Measurements from ENCODE around the gene GNB3. TPM values are rescaled to one million over a fixed set of nuclear protein-coding genes. Genes with fewer than 3 reads are reported as not detected.

The GNB3 gene
- polyA plus RNA-seq, 2 of the 4 experiments (the other 2 are of a cell fraction), result 0.94 to 2.7 TPM

GRCh38 chr12:6840330-6840729 is 395 bp upstream of the GNB3 start (continued):
- TF ChIP-seq ATOH8 (CRISPR knock-in tag; IDR thresholded peaks at IDR 0.05; ENCODE audit: low read depth) (no peak), ZSCAN20 (CRISPR knock-in tag; IDR thresholded peaks at IDR 0.05) (no peak), HMGXB4 (CRISPR knock-in tag; IDR thresholded peaks at IDR 0.05; ENCODE audit: borderline replicate concordance) (no peak), CHD2 (IDR thresholded peaks at IDR 0.05; ENCODE audit: low read length, partially characterized antibody) (no peak), HOXB13 (CRISPR knock-in tag; IDR thresholded peaks at IDR 0.05; ENCODE audit: low read depth) (no peak), HES2 (IDR thresholded peaks at IDR 0.05) (no peak), EP300 (IDR thresholded peaks at IDR 0.05) (no peak)

GRCh38 chr12:6842075-6842474 is 1.4 kb downstream of the GNB3 start:
- no peaks in the 10 kb centered on the region for H3K9me3 ChIP-seq
- H3K27ac ChIP-seq, result no peak overlapping the region
- 95% methylated on average over 4 of the region's 4 CpGs for WGBS (ENCODE audit: missing lambda C conversion rate)
- ChIA-PET CTCF (interaction anchor here (0.6 to 29.8 kb wide), 6 partner anchors 10 to 190 kb away, joined by 3 to 306 read pairs (median 31); partner anchors contain the start of genes MLF2 and P3H3), POLR2A (interaction anchor here (2.0 kb wide), 1 partner anchor 10 kb away, joined by 9 read pairs; the partner anchor contains the start of genes CDCA3 and USP5)
- H3K4me2 ChIP-seq, result no peak overlapping the region
- ATAC-seq (no peak), FAIRE-seq (no peak), DNase-seq (ENCODE audit: low read depth in 1 of 2, low spot score in 1 of 2) (no peak)
- no peaks in the 10 kb centered on the region for H3K4me1 ChIP-seq
- no peak overlapping the region for H3K4me3 ChIP-seq
- TF ChIP-seq HES2 (IDR thresholded peaks at IDR 0.05), result no peak
- TF ChIP-seq POLR2AphosphoS2 (conservative IDR thresholded peaks at IDR 0.05; ENCODE audit: low read length), result no peak
- no peak for TF ChIP-seq FOSL2 (IDR thresholded peaks at IDR 0.05)
- no peak for TF ChIP-seq FOSL2 (CRISPR knock-in tag; IDR thresholded peaks at IDR 0.05)
- TF ChIP-seq SREBF2 (IDR thresholded peaks at IDR 0.05), result no peak
- TF ChIP-seq HDAC2 (IDR thresholded peaks at IDR 0.05), result no peak
- TF ChIP-seq CBX2 (IDR thresholded peaks at IDR 0.05; ENCODE audit: borderline replicate concordance, low read depth), result no peak
- no peak for TF ChIP-seq FOXS1 (CRISPR knock-in tag; IDR thresholded peaks at IDR 0.05)
- TF ChIP-seq CHD4 (IDR thresholded peaks at IDR 0.05; ENCODE audit: borderline replicate concordance), result no peak
- no peak for TF ChIP-seq FOSB (CRISPR knock-in tag; IDR thresholded peaks at IDR 0.05)
- TF ChIP-seq POLR2A (IDR thresholded peaks at IDR 0.05; ENCODE audit: low read length), result no peak
- TF ChIP-seq RNF2 (IDR thresholded peaks at IDR 0.05; ENCODE audit: borderline replicate concordance, low read depth), result no peak
- no peak for TF ChIP-seq ZNF302 (CRISPR knock-in tag; IDR thresholded peaks at IDR 0.05)
- no peak for TF ChIP-seq EHF (CRISPR knock-in tag; IDR thresholded peaks at IDR 0.05)
- TF ChIP-seq JUNB (IDR thresholded peaks at IDR 0.05), result no peak

- ATAC-seq (peak in 1 of 2 experiments; percentile 63; a peak in 3 of 6 replicates), DNase-seq (ENCODE audit: low read depth in 1 of 2, low spot score in 1 of 2) (no peak), FAIRE-seq (no peak)
- Histone ChIP-seq H3K4me2 (no peak overlapping the region), H3K27ac (no peak overlapping the region), H3K4me3 (no peak overlapping the region), H3K9me3 (no peaks in the 10 kb centered on the region), H3K4me1 (no peaks in the 10 kb centered on the region)
- ChIA-PET POLR2A (interaction anchor here (2.0 kb wide), 1 partner anchor 8 kb away, joined by 9 read pairs; the partner anchor contains the start of genes CDCA3 and USP5), CTCF (interaction anchor here (1.6 to 29.8 kb wide), 6 partner anchors 12 to 272 kb away, joined by 4 to 306 read pairs (median 32); partner anchors contain the start of genes MLF2 and P3H3)
- no peak for TF ChIP-seq FOSB (CRISPR knock-in tag; IDR thresholded peaks at IDR 0.05)
- no peak for TF ChIP-seq EP300 (IDR thresholded peaks at IDR 0.05)
- no peak for TF ChIP-seq CEBPB (IDR thresholded peaks at IDR 0.05)
- no peak for TF ChIP-seq ZNF302 (CRISPR knock-in tag; IDR thresholded peaks at IDR 0.05)
- no peak for TF ChIP-seq HOXB5 (CRISPR knock-in tag; IDR thresholded peaks at IDR 0.05)
- no peak for TF ChIP-seq HDAC2 (IDR thresholded peaks at IDR 0.05)
- 83% methylated on average over 15 of the region's 16 CpGs for WGBS (ENCODE audit: missing lambda C conversion rate)
These were observed 2.6 kb downstream of the GNB3 start for GRCh38 chr12:6843118-6843902.
